CD4-positive, alpha-beta memory T cell (primary cell): ENCODE data around the gene SERPINE3. TPM values are rescaled to one million over a fixed set of nuclear protein-coding genes. Genes with fewer than 3 reads are reported as not detected.

Experiments
- CTCF ChIA-PET: fragments of 350-600 bp; sonication (Branson Sonifier 250); formaldehyde crosslinking; loops from one replicate; lab custom pipeline; 2021; ENCODE audit warnings: inconsistent platforms; ENCODE audit not compliant: partially characterized antibody; lab: Charles Lee
- POLR2A ChIA-PET: fragments of 350-600 bp; sonication (Branson Sonifier 250); formaldehyde crosslinking; loops from one replicate; lab custom pipeline; 2021; ENCODE audit not compliant: partially characterized antibody; lab: Charles Lee
- DNase-seq, 5 donors: peaks; one replicate each; pipeline versions ENCODE4 v3.0.0 to v3.0.0-alpha.2; 2020 to 2022; ENCODE audit warnings: mixed read lengths in 1 of 5
- H3K27ac ChIP-seq: one replicate; pipeline ENCODE4 v1.7.0; 2013; ENCODE audit warnings: low read depth, low read length
- H3K27me3 ChIP-seq: 2 replicates; pipeline ENCODE4 v1.7.0; 2013; ENCODE audit warnings: mild to moderate bottlenecking, low read length, moderate library complexity; ENCODE audit not compliant: insufficient read depth
- H3K36me3 ChIP-seq: 2 replicates; pipeline ENCODE4 v1.7.0; 2013; ENCODE audit warnings: mild to moderate bottlenecking, low read length, moderate library complexity; ENCODE audit not compliant: insufficient read depth
- H3K4me1 ChIP-seq: 2 replicates; pipeline ENCODE4 v1.7.0; 2013; ENCODE audit warnings: mild to moderate bottlenecking, low read length, moderate library complexity; ENCODE audit not compliant: insufficient read depth
- H3K4me3 ChIP-seq, 2 donors: one replicate each; pipeline ENCODE4 v1.7.0; 2013; ENCODE audit warnings: low read length in 2 of 2, mild to moderate bottlenecking in 1 of 2
- H3K9me3 ChIP-seq, 2 donors: one replicate each; pipeline ENCODE4 v1.7.0; 2013; ENCODE audit warnings: low read length in 2 of 2, control low read depth in 1 of 2; ENCODE audit not compliant: control insufficient read depth in 1 of 2
- H3K27ac Mint-ChIP-seq, 7 donors: one replicate each; pipeline ENCODE4 v1.8.0; 2020 to 2021; ENCODE audit warnings: mixed read lengths in 7 of 7, mild to moderate bottlenecking in 6 of 7, inconsistent platforms in 3 of 7, moderate library complexity in 3 of 7
- H3K27me3 Mint-ChIP-seq, 2 donors: one replicate each; pipeline ENCODE4 v1.8.0; 2020 to 2021; ENCODE audit warnings: mixed read lengths in 2 of 2
- H3K36me3 Mint-ChIP-seq, 2 donors: one replicate each; pipeline ENCODE4 v1.8.0; 2020 to 2021; ENCODE audit warnings: mixed read lengths in 2 of 2, inconsistent platforms in 1 of 2, mild to moderate bottlenecking in 1 of 2
- H3K4me1 Mint-ChIP-seq, 4 donors: one replicate each; pipeline ENCODE4 v1.8.0; 2020 to 2021; ENCODE audit warnings: mixed read lengths in 4 of 4, mild to moderate bottlenecking in 1 of 4
- H3K4me3 Mint-ChIP-seq, 8 donors: one replicate each; pipeline ENCODE4 v1.8.0; 2020 to 2021; ENCODE audit warnings: mixed read lengths in 8 of 8, mild to moderate bottlenecking in 7 of 8, moderate library complexity in 6 of 8, inconsistent platforms in 3 of 8
- H3K9me3 Mint-ChIP-seq, 8 donors: one replicate each; pipeline ENCODE4 v1.8.0; 2020 to 2021; ENCODE audit warnings: mixed read lengths in 8 of 8, mild to moderate bottlenecking in 5 of 8, inconsistent platforms in 3 of 8, moderate library complexity in 1 of 8
- intact Hi-C: fragments of 100-400 bp; cut with micrococcal nuclease; formaldehyde crosslinking; loops from one replicate; pipeline ENCODE4 v1.15.1; 2023
- microRNA-seq: library from miRNA; unstranded; fragments of <30 nt; microRNA quantifications from one replicate; pipeline ENCODE4 v1.2.0, GENCODE V29; 2021; ENCODE audit warnings: borderline replicate concordance, borderline number of aligned reads, borderline microRNAs expressed, mixed read lengths
- polyA plus RNA-seq, 2 donors: library from polyadenylated mRNA; unstranded; fragments of 300-500 nt; fragmentation: Illumina TruSeq; gene quantifications; one replicate each; pipeline ENCODE4 v1.2.3, GENCODE V29; 2021
- total RNA-seq, 2 experiments: library from RNA; stranded (reverse); gene quantifications; one replicate each; pipeline ENCODE4 v1.2.3, GENCODE V29; 2021

The SERPINE3 gene
- total and polyA plus RNA-seq, 4 experiments from 2014 or later = not detected

DNA sequence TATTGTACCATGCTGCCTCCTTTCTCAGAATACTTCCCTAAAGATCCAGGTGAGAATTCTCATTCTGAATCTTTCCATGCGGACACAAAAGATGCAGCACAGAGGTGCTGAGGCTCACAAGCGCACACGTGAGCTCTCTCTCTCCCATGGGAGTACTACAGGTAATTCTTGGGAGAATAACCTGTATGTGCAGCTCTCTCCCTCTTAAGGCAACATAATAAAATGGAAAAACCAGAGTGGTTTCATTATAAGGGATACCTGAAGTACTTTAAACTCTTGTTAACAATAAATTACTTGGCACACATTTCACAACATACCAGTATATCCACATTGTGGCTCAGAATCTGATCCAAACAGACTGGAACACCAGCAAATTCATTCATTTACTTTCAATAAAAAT is 72.9 kb downstream of the SERPINE3 start:
- intact Hi-C loops = no loop called here
- Histone ChIP-seq H3K4me3 (no peak overlapping the region), H3K27me3 (no peaks in the 10 kb centered on the region), H3K9me3 (no peaks in the 10 kb centered on the region), H3K36me3 (no peaks in the 10 kb centered on the region), H3K27ac (no peak overlapping the region), H3K4me1 (no peaks in the 10 kb centered on the region)
- no peaks in the 10 kb centered on the region for H3K27me3 Mint-ChIP-seq
- peaks cover 45 to 47% of the 10 kb centered on the region in 2 donors for H3K36me3 Mint-ChIP-seq
- H3K27ac Mint-ChIP-seq = peak overlapping the region in 2 of 7 donors; percentile 30 to 72
- H3K4me1 Mint-ChIP-seq = peaks cover 31 to 59% (median 45%) of the 10 kb centered on the region in 4 donors
- H3K4me3 Mint-ChIP-seq = no peak overlapping the region
- ChIA-PET CTCF (no interaction called here), POLR2A (no interaction called here)
- H3K9me3 Mint-ChIP-seq = peaks cover 0 to 18% (median 5%) of the 10 kb centered on the region in 8 donors
- no peak for DNase-seq

Small RNA genes lying within 50 kb of the gene (microRNA-seq; reads per million reads assigned to microRNA genes)
- gene MIR5693 = not detected

Other genes starting within 250 kb of the SERPINE3 start
- gene C13orf42, start 228.4 kb upstream of the SERPINE3 start, total RNA-seq = not detected
- gene C13orf42, start 228.4 kb upstream of the SERPINE3 start, polyA plus RNA-seq = not detected
- gene FAM124A, start 117.3 kb upstream of the SERPINE3 start, total RNA-seq = not detected
- gene FAM124A, start 117.3 kb upstream of the SERPINE3 start, polyA plus RNA-seq = not detected
- gene INTS6, start 113.3 kb downstream of the SERPINE3 start, total RNA-seq = 10 to 100 TPM; 55.7 to 65.6 TPM
- gene INTS6, start 113.3 kb downstream of the SERPINE3 start, polyA plus RNA-seq = 10 to 100 TPM; 15.4 to 28.0 TPM
- 10 to 100 TPM; 20.0 to 21.8 TPM for gene WDFY2, start 244.8 kb downstream of the SERPINE3 start, total RNA-seq
- 1 to 10 TPM; 3.8 to 9.0 TPM for gene WDFY2, start 244.8 kb downstream of the SERPINE3 start, polyA plus RNA-seq